Measurements from ENCODE around the gene EIPR1. TPM values are rescaled to one million over a fixed set of nuclear protein-coding genes. Genes with fewer than 3 reads are reported as not detected.
"Not testable (repeated sequence)": the region's sequence is repeated elsewhere in the genome, so short reads cannot be mapped to it uniquely, and the experiment has no call there.

EIPR1 gene
- polyA plus RNA-seq, 1 donor (not counting 4 experiments of a cell fraction or from before 2014, with no cell fraction given), result 44.3 TPM

- H3K4me3 ChIP-seq (ENCODE audit: control insufficient read depth in 2 of 3, extremely low read depth in 1 of 3, insufficient read depth in 2 of 3, low read depth in 1 of 3, low read length in 3 of 3), result no peak overlapping the region
- H3K36me3 ChIP-seq (ENCODE audit: control insufficient read depth in 2 of 2, extremely low read depth in 1 of 2, insufficient read depth in 2 of 2, low read length in 2 of 2), result peaks cover 10 to 11% of the 10 kb centered on the region in 2 experiments
- H3K4me1 ChIP-seq (ENCODE audit: control insufficient read depth, extremely low read depth, insufficient read depth, low read length), result no peaks in the 10 kb centered on the region
- FAIRE-seq (no peak), DNase-seq (ENCODE audit: low read depth, low spot score) (no peak)
- H3K9me3 ChIP-seq (ENCODE audit: control insufficient read depth, low read depth, low read length), result no peaks in the 10 kb centered on the region
- no peak overlapping the region for H3K27ac ChIP-seq (ENCODE audit: control insufficient read depth, insufficient read depth, low read length)
- no peaks in the 10 kb centered on the region for H3K9me1 ChIP-seq (ENCODE audit: control insufficient read depth, extremely low read depth, insufficient read depth, low read length)
- H2AFZ ChIP-seq (ENCODE audit: control insufficient read depth, low read length), result no peak overlapping the region
- no peak overlapping the region for H3K4me2 ChIP-seq (ENCODE audit: control insufficient read depth, extremely low read depth, insufficient read depth, low read depth, low read length)
- no peak for TF ChIP-seq CTCF (optimal IDR thresholded peaks at IDR 0.05 in 1 of 3, IDR thresholded peaks at IDR 0.05 in 1 of 3, conservative IDR thresholded peaks at IDR 0.05 in 1 of 3; ENCODE audit: extremely low read depth in 1 of 3, insufficient read depth in 2 of 3, low read length in 3 of 3)
- no peak for TF ChIP-seq EZH2 (IDR thresholded peaks at IDR 0.05; ENCODE audit: low read length)
- H3K79me2 ChIP-seq (ENCODE audit: control insufficient read depth, insufficient read depth, low read length), result no peaks in the 10 kb centered on the region
- dilution Hi-C loops (cut with MboI; ENCODE audit: extremely low pct_ligation_motif_present, low sequenced_read_pairs), result no loop called here
- no peaks in the 10 kb centered on the region for H3K27me3 ChIP-seq (ENCODE audit: control insufficient read depth, extremely low read depth, insufficient read depth, low read length)
- no peaks in the 10 kb centered on the region for H4K20me1 ChIP-seq (ENCODE audit: control insufficient read depth, extremely low read depth, insufficient read depth, low read length)
- no peak overlapping the region for H3K9ac ChIP-seq (ENCODE audit: control insufficient read depth, extremely low read depth, insufficient read depth, low read length)
Measured at GRCh38 chr2:3199627-3200345, 177.8 kb downstream of the EIPR1 start.

- H3K27ac ChIP-seq (ENCODE audit: control insufficient read depth, insufficient read depth, low read length); DNase-seq (ENCODE audit: low read depth, low spot score); H3K9me3 ChIP-seq (ENCODE audit: control insufficient read depth, low read depth, low read length); H3K9ac ChIP-seq (ENCODE audit: control insufficient read depth, extremely low read depth, insufficient read depth, low read length); H3K27me3 ChIP-seq (ENCODE audit: control insufficient read depth, extremely low read depth, insufficient read depth, low read length); H2AFZ ChIP-seq (ENCODE audit: control insufficient read depth, low read length); H3K9me1 ChIP-seq (ENCODE audit: control insufficient read depth, extremely low read depth, insufficient read depth, low read length); H3K4me3 ChIP-seq (ENCODE audit: control insufficient read depth in 2 of 3, extremely low read depth in 1 of 3, insufficient read depth in 2 of 3, low read depth in 1 of 3, low read length in 3 of 3); H4K20me1 ChIP-seq (ENCODE audit: control insufficient read depth, extremely low read depth, insufficient read depth, low read length); H3K79me2 ChIP-seq (ENCODE audit: control insufficient read depth, insufficient read depth, low read length); H3K4me2 ChIP-seq (ENCODE audit: control insufficient read depth, extremely low read depth, insufficient read depth, low read depth, low read length); dilution Hi-C loops (cut with MboI; ENCODE audit: extremely low pct_ligation_motif_present, low sequenced_read_pairs); H3K4me1 ChIP-seq (ENCODE audit: control insufficient read depth, extremely low read depth, insufficient read depth, low read length); FAIRE-seq: not testable (repeated sequence)
- peaks cover 11 to 16% of the 10 kb centered on the region in 2 experiments for H3K36me3 ChIP-seq (ENCODE audit: control insufficient read depth in 2 of 2, extremely low read depth in 1 of 2, insufficient read depth in 2 of 2, low read length in 2 of 2)
Measured at GRCh38 chr2:3198671-3199192, 178.9 kb downstream of the EIPR1 start.
